ENCODE measurements around the gene ANKHD1. TPM values are rescaled to one million over a fixed set of nuclear protein-coding genes. Genes with fewer than 3 reads are reported as not detected.

Gene ANKHD1
- total RNA-seq, 1 experiment from 2014 or later: 113 TPM

- ChIA-PET POLR2A (interaction anchor here (1.5 to 3.8 kb wide), 5 partner anchors 9 to 148 kb away, joined by 3 to 47 read pairs (median 29); partner anchors contain the start of genes ANKHD1, APBB3, HARS1 and HARS2), CTCF (interaction anchor here (1.0 to 3.3 kb wide), 6 partner anchors 27 to 191 kb away, joined by 3 to 20 read pairs (median 10); partner anchors contain the start of genes HARS1, HARS2 and TMCO6)
- Mint-ChIP-seq H3K4me3 (peak overlapping the region; percentile 46; the same call in 1 of the 2 replicates), H3K36me3 (peaks cover 41% of the 10 kb centered on the region), H3K4me1 (peaks cover 26% of the 10 kb centered on the region), H3K27ac (peak overlapping the region; percentile 97; the same call in 1 of the 2 replicates), H3K9me3 (no peaks in the 10 kb centered on the region), H3K27me3 (ENCODE audit: low read depth) (no peaks in the 10 kb centered on the region)
- DNase-seq (ENCODE audit: low spot score) (no peak), ATAC-seq (no peak)
- TF ChIP-seq ZBTB43 (CRISPR knock-in tag; IDR thresholded peaks at IDR 0.05) (no peak), ZNF138 (CRISPR knock-in tag; conservative IDR thresholded peaks at IDR 0.05) (no peak), EMX1 (CRISPR knock-in tag; IDR thresholded peaks at IDR 0.05) (no peak), TEAD1 (CRISPR knock-in tag; IDR thresholded peaks at IDR 0.05) (no peak), SP1 (CRISPR knock-in tag; conservative IDR thresholded peaks at IDR 0.05) (no peak), OVOL2 (CRISPR knock-in tag; IDR thresholded peaks at IDR 0.05; ENCODE audit: borderline replicate concordance) (no peak)
Measured at GRCh38 chr5:140549237-140550144, 147.9 kb downstream of the ANKHD1 start.

GRCh38 chr5:140550147-140551079 is 148.8 kb downstream of the ANKHD1 start:
- ATAC-seq (no peak), DNase-seq (ENCODE audit: low spot score) (no peak)
- ChIA-PET CTCF (no interaction called here), POLR2A (no interaction called here)
- peaks cover 29% of the 10 kb centered on the region for H3K4me1 Mint-ChIP-seq
- H3K27me3 Mint-ChIP-seq (ENCODE audit: low read depth): no peaks in the 10 kb centered on the region
- no peak for TF ChIP-seq SP1 (CRISPR knock-in tag; conservative IDR thresholded peaks at IDR 0.05)
- no peak for TF ChIP-seq ZBTB43 (CRISPR knock-in tag; IDR thresholded peaks at IDR 0.05)
- TF ChIP-seq STAT6 (CRISPR knock-in tag; conservative IDR thresholded peaks at IDR 0.05; ENCODE audit: low read depth): no peak
- H3K36me3 Mint-ChIP-seq: peaks cover 38% of the 10 kb centered on the region
- no peak overlapping the region for H3K27ac Mint-ChIP-seq
- H3K4me3 Mint-ChIP-seq: no peak overlapping the region
- H3K9me3 Mint-ChIP-seq: no peaks in the 10 kb centered on the region

- no peak for TF ChIP-seq ZNF416 (CRISPR knock-in tag; IDR thresholded peaks at IDR 0.05)
- TF ChIP-seq TEAD4 (CRISPR knock-in tag; IDR thresholded peaks at IDR 0.05): no peak
- TF ChIP-seq NR1H2 (CRISPR knock-in tag; IDR thresholded peaks at IDR 0.05): no peak
- TF ChIP-seq MAX (CRISPR knock-in tag; IDR thresholded peaks at IDR 0.05): no peak
- CTCF ChIA-PET: no interaction called here
- peaks cover 38% of the 10 kb centered on the region for H3K36me3 Mint-ChIP-seq
- no peaks in the 10 kb centered on the region for H3K27me3 Mint-ChIP-seq (ENCODE audit: low read depth)
- POLR2A ChIA-PET: no interaction called here
- no peak overlapping the region for H3K27ac Mint-ChIP-seq
- peaks cover 32% of the 10 kb centered on the region for H3K4me1 Mint-ChIP-seq
- DNase-seq (ENCODE audit: low spot score): no peak
- no peak overlapping the region for H3K4me3 Mint-ChIP-seq
- H3K9me3 Mint-ChIP-seq: no peaks in the 10 kb centered on the region
- ATAC-seq: no peak
Measured at GRCh38 chr5:140551872-140552271, 150.2 kb downstream of the ANKHD1 start.
